PFSK-1 (cell line): ENCODE data around the gene KRTAP9-1.

ENCODE experiments used
- FOXP2 ChIP-seq: optimal IDR thresholded peaks from 2 replicates; pipeline ENCODE3; 2011; ENCODE audit warnings: borderline replicate concordance, control low read depth, inconsistent platforms; ENCODE audit not compliant: insufficient read depth; ENCODE audit errors: extremely low read length, extremely low read depth
- POLR2AphosphoS5 ChIP-seq: IDR thresholded peaks from 2 replicates; pipeline ENCODE4 v1.6.1; 2012; ENCODE audit warnings: low read depth, mild to moderate bottlenecking, control low read depth, low read length, moderate library complexity
- TAF1 ChIP-seq: IDR thresholded peaks from 2 replicates; pipeline ENCODE4 v1.6.1; 2012; ENCODE audit warnings: low read length, control low read depth, borderline replicate concordance; ENCODE audit not compliant: insufficient read depth

DNA sequence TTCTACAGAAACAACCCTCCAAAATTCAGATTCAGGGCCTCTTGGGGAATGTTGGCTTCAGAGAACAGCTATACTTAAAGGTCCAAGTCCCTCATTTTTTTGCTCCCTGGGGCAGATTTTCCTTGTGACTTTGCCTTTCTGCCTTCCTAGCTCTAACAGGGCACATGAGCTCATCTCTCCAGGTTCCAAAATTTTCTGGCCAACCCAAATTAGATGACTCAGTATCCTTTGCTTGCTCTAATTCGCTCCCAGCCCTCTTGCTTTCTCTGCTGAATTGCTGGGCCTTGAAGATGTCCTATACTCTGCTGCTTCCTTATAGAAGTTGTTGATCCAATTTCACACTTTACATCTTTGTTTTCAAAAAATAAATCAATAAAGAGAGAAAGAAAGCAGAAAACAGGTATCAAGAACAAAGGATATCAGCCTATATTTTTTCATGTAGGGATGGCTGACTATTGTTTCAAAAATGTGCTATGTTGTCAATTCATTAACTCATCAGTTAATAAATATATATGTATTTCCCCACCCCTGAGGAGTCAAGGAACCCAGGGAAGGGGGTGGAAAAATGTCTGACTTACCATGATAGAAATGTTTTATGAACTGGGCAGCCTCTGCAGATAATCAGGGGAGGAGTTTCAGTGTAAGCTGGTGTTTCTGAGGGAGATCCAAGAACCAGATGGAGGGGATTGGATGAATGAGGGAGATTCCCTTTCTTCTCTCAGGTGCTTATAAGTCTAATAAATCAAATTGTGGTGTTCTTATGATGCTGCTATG, 10.7 kb upstream of the KRTAP9-1 start:
- TF ChIP-seq FOXP2 = no peak
- no peak for TF ChIP-seq TAF1
- no peak for TF ChIP-seq POLR2AphosphoS5
